Liver (tissue), 9 donors: Measurements from ENCODE around the gene TRIM67. TPM values are rescaled to one million over a fixed set of nuclear protein-coding genes. Genes with fewer than 3 reads are reported as not detected.

Source experiments
- DNase-seq: peaks from one replicate; pipeline ENCODE4 v3.0.0-alpha.2; 2017; ENCODE audit warnings: low spot score
- H3K27ac ChIP-seq, 2 donors: one replicate each; pipeline ENCODE4 v1.7.0; 2013; ENCODE audit warnings: inconsistent platforms in 2 of 2, low read length in 2 of 2, control low read depth in 1 of 2, low read depth in 1 of 2, mild to moderate bottlenecking in 1 of 2
- H3K27me3 ChIP-seq, 4 donors: one replicate each; pipeline versions ENCODE4 v1.6.1 to v1.7.0; 2013; ENCODE audit warnings: low read length in 3 of 4, inconsistent platforms in 1 of 4, mild to moderate bottlenecking in 1 of 4, moderate library complexity in 1 of 4; ENCODE audit not compliant: control insufficient read depth in 4 of 4, insufficient read depth in 4 of 4
- H3K36me3 ChIP-seq, 4 donors: one replicate each; pipeline versions ENCODE4 v1.6.1 to v1.7.0; 2013; ENCODE audit warnings: low read length in 3 of 4, mild to moderate bottlenecking in 3 of 4, low read depth in 1 of 4, moderate library complexity in 1 of 4; ENCODE audit not compliant: control insufficient read depth in 4 of 4, insufficient read depth in 3 of 4
- H3K4me1 ChIP-seq, 4 donors: one replicate each; pipeline versions ENCODE4 v1.6.1 to v1.7.0; 2013; ENCODE audit warnings: low read length in 3 of 4, mild to moderate bottlenecking in 3 of 4, moderate library complexity in 1 of 4; ENCODE audit not compliant: control insufficient read depth in 4 of 4, insufficient read depth in 4 of 4
- H3K4me3 ChIP-seq, 3 donors: one replicate each; pipeline versions ENCODE4 v1.6.1 to v1.7.0; 2013; ENCODE audit warnings: low read length in 3 of 3, control low read depth in 1 of 3, low read depth in 1 of 3, mild to moderate bottlenecking in 1 of 3
- H3K9ac ChIP-seq, 2 donors: one replicate each; pipeline ENCODE4 v1.7.0; 2013; ENCODE audit warnings: low read length in 2 of 2, mild to moderate bottlenecking in 2 of 2, moderate library complexity in 2 of 2, control low read depth in 1 of 2, low read depth in 1 of 2
- H3K9me3 ChIP-seq, 4 donors: one replicate each; pipeline versions ENCODE4 v1.6.1 to v1.7.0; 2013; ENCODE audit warnings: low read length in 3 of 4; ENCODE audit not compliant: control insufficient read depth in 4 of 4
- ATF3 ChIP-seq: IDR thresholded peaks from 2 replicates; pipeline ENCODE4 v1.6.1; 2016; ENCODE audit warnings: antibody characterized with exemption
- CTCF ChIP-seq: fragments of 150-350 bp; IDR thresholded peaks from 2 replicates; pipeline ENCODE4 v1.5.1; 2017; ENCODE audit warnings: improper control_type of control experiment, low read depth, low read length; ENCODE audit not compliant: missing input control
- FOXA1 ChIP-seq: IDR thresholded peaks from 2 replicates; pipeline ENCODE4 v1.6.1; 2016; ENCODE audit warnings: antibody characterized with exemption
- FOXA2 ChIP-seq: IDR thresholded peaks from 2 replicates; pipeline ENCODE4 v1.6.1; 2016; ENCODE audit warnings: antibody characterized with exemption
- GABPA ChIP-seq, 2 donors: IDR thresholded peaks in 1 of 2; conservative IDR thresholded peaks in 1 of 2; 2 replicates each; pipeline ENCODE4 v1.6.1; 2016; ENCODE audit warnings: antibody characterized with exemption in 2 of 2, mild to moderate bottlenecking in 1 of 2, moderate library complexity in 1 of 2
- JUND ChIP-seq, 2 donors: IDR thresholded peaks; 2 replicates each; pipeline ENCODE4 v1.6.1; 2016; ENCODE audit warnings: antibody characterized with exemption in 2 of 2
- NR2F2 ChIP-seq: IDR thresholded peaks from 2 replicates; pipeline ENCODE4 v1.6.1; 2016; ENCODE audit warnings: antibody characterized with exemption
- RAD21 ChIP-seq, 2 donors: IDR thresholded peaks; 2 replicates each; pipeline ENCODE4 v1.6.1; 2016; ENCODE audit warnings: antibody characterized with exemption in 2 of 2, mild to moderate bottlenecking in 2 of 2
- RXRA ChIP-seq, 2 donors: IDR thresholded peaks; 2 replicates each; pipeline ENCODE4 v1.6.1; 2017 to 2018; ENCODE audit warnings: antibody characterized with exemption in 2 of 2, mild to moderate bottlenecking in 1 of 2
- SP1 ChIP-seq: IDR thresholded peaks from 2 replicates; pipeline ENCODE4 v1.6.1; 2018; ENCODE audit warnings: antibody characterized with exemption, mild to moderate bottlenecking
- TAF1 ChIP-seq: conservative IDR thresholded peaks from 2 replicates; pipeline ENCODE4 v1.6.1; 2016; ENCODE audit warnings: antibody characterized with exemption, mild to moderate bottlenecking
- YY1 ChIP-seq: IDR thresholded peaks from 2 replicates; pipeline ENCODE4 v1.6.1; 2016; ENCODE audit warnings: antibody characterized with exemption, mild to moderate bottlenecking
- WGBS: extraction: QIAGEN DNeasy Blood & Tissue Kit; methylation state at CpG from one replicate; pipeline ENCODE4 v1.1.7; 2013; 5-methylcytosine and 5-hydroxymethylcytosine counted together
- polyA plus RNA-seq, 2 donors: library from polyadenylated mRNA; stranded (reverse) in 1 of 2; unstranded in 1 of 2; fragments of 200-250 nt in 1 of 2; fragments of >200 nt in 1 of 2; fragmentation: Nextera tagmentation in 1 of 2; extraction: Ambion mirVana in 1 of 2; gene quantifications; one replicate each; pipeline versions ENCODE4 v1.2.1 to v1.2.3, GENCODE V29; 2013 to 2015
- total RNA-seq, 2 donors: library from RNA; depleted of rRNA; stranded (reverse); fragments of >200 nt; gene quantifications; one replicate each; pipeline ENCODE4 v1.2.3, GENCODE V29; 2014
- TF ChIP-seq, protein P1 (sequence below): IDR thresholded peaks from 2 replicates; pipeline ENCODE4 v1.6.1; 2016; ENCODE audit warnings: antibody characterized with exemption
- TF ChIP-seq, protein P2 (sequence below): IDR thresholded peaks from 2 replicates; pipeline ENCODE4 v1.6.1; 2016; ENCODE audit warnings: antibody characterized with exemption, mild to moderate bottlenecking
- donor health status: healthy.
- donor health status: healthy.
- donor health status: healthy.
- donor health status: healthy.
- donor health status: healthy.

The TRIM67 gene
- under 1 TPM; under 0.01 to 0.05 TPM for total RNA-seq
- polyA plus RNA-seq = not detected

GRCh38 chr1:231161667-231162296 lies at the start of gene TRIM67:
TRIM67 (plus strand) TSS chr1:231162058; CDS start chr1:231162970, 912 bp downstream.
- no peaks in the 10 kb centered on the region for H3K36me3 ChIP-seq
- H3K9me3 ChIP-seq = no peaks in the 10 kb centered on the region
- H3K4me3 ChIP-seq = peak within 1 kb of the TSS in 2 of 3 donors; percentile 12 to 49
- WGBS = 3% methylated on average over 42 of the region's 42 CpGs
- H3K27me3 ChIP-seq = peaks cover 0 to 14% (median 6%) of the 10 kb centered on the region in 4 donors
- no peak within 1 kb of the TSS for H3K9ac ChIP-seq
- TF ChIP-seq, protein P1, sequence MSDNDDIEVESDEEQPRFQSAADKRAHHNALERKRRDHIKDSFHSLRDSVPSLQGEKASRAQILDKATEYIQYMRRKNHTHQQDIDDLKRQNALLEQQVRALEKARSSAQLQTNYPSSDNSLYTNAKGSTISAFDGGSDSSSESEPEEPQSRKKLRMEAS = no peak
- TF ChIP-seq RXRA (IDR thresholded peaks at IDR 0.05) (no peak), GABPA (IDR thresholded peaks at IDR 0.05 in 1 of 2, conservative IDR thresholded peaks at IDR 0.05 in 1 of 2) (no peak), RAD21 (IDR thresholded peaks at IDR 0.05) (no peak), FOXA1 (no peak), YY1 (no peak), TAF1 (no peak), CTCF (no peak), SP1 (no peak), FOXA2 (no peak), JUND (IDR thresholded peaks at IDR 0.05) (no peak), ATF3 (no peak), NR2F2 (no peak)
- TF ChIP-seq, protein P2, sequence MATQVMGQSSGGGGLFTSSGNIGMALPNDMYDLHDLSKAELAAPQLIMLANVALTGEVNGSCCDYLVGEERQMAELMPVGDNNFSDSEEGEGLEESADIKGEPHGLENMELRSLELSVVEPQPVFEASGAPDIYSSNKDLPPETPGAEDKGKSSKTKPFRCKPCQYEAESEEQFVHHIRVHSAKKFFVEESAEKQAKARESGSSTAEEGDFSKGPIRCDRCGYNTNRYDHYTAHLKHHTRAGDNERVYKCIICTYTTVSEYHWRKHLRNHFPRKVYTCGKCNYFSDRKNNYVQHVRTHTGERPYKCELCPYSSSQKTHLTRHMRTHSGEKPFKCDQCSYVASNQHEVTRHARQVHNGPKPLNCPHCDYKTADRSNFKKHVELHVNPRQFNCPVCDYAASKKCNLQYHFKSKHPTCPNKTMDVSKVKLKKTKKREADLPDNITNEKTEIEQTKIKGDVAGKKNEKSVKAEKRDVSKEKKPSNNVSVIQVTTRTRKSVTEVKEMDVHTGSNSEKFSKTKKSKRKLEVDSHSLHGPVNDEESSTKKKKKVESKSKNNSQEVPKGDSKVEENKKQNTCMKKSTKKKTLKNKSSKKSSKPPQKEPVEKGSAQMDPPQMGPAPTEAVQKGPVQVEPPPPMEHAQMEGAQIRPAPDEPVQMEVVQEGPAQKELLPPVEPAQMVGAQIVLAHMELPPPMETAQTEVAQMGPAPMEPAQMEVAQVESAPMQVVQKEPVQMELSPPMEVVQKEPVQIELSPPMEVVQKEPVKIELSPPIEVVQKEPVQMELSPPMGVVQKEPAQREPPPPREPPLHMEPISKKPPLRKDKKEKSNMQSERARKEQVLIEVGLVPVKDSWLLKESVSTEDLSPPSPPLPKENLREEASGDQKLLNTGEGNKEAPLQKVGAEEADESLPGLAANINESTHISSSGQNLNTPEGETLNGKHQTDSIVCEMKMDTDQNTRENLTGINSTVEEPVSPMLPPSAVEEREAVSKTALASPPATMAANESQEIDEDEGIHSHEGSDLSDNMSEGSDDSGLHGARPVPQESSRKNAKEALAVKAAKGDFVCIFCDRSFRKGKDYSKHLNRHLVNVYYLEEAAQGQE = no peak
- peak; percentile 38 for DNase-seq
- H3K27ac ChIP-seq = no peak within 1 kb of the TSS
- H3K4me1 ChIP-seq = peaks cover 15 to 22% (median 19%) of the 10 kb centered on the region in 4 donors

DNA sequence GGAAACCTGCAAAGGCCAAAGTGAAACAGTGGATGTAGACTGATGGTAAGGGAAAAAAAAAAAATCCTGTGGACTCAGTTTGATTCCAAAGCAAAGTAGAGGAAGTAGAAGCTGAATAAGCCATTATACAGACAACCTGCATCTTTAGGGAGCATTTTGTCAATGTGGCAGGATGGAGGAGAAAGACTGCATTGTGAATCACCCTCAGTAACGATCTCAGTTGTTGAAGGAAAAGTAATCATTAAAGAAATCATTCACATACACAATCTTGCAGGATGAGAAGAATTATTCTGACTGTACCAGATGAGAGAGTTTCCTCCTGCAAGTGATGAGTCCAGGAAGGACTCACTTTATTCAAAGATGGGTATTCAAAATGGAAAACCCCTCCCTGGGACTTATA lies 45.1 kb upstream of the TRIM67 start:
- Histone ChIP-seq H3K9me3 (peaks cover 2 to 6% (median 5%) of the 10 kb centered on the region in 4 donors), H3K4me1 (no peaks in the 10 kb centered on the region), H3K9ac (no peak overlapping the region), H3K36me3 (no peaks in the 10 kb centered on the region), H3K27me3 (peaks cover 0 to 4% (median 0%) of the 10 kb centered on the region in 4 donors), H3K4me3 (no peak overlapping the region), H3K27ac (no peak overlapping the region)
- no peak for DNase-seq
- WGBS = 46% methylated on average over 1 of the region's 1 CpG
- no peak for TF ChIP-seq NR2F2
